Hepatocyte (in vitro differentiated cells): ENCODE measurements around the gene AK2.

Source experiments
- EZH2 ChIP-seq: fragments of 200-600 bp; sonication (generic); IDR thresholded peaks from 2 replicates; pipeline ENCODE4 v1.6.1; 2016; ENCODE audit warnings: antibody characterized with exemption, mild to moderate bottlenecking, borderline replicate concordance
- TF ChIP-seq, protein P1 (sequence below): fragments of 200-600 bp; sonication (generic); IDR thresholded peaks from 2 replicates; pipeline ENCODE4 v1.5.1; 2016; ENCODE audit warnings: antibody characterized with exemption, mild to moderate bottlenecking; ENCODE audit not compliant: poor library complexity

DNA sequence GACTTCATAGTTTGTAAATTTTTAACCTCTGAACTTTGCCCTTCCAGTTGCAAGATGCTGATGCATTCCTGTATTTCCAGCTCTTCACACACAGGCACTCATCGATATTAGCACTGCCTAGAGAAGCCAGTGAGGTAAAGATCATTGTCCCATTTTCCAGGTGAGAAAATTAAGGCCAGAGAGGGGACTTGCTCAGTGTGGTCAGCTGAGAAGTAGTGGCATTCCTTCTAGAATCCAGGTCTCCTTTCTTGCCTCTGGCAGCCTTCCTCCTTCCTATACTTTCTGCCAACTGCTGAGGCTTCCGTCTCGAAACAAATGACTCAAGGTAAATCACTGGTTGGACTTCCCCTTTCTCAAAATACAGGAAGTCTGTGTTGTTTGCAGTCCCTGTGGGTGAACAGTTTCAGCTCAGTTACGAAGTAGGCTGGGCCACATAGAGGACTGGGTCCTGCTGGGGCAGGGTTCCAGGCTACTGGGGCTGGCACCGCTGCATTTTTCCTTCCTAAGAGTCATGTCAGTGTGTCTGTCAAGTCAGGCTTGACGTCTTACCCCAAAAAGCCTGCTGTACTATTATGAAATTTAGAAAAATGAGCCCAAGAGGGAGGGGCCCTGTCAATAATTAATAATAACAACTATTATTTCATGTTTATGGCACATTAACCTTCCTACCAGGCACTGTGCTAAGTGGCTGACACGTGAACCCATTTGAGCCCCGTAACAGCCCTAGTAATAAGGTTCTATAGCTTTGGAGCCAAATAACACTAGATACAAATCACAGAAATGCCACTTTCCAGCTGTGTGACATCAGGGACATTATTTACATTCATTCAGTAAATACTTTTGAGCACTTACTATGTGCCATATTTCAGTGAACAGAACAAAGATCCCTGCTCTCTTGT is 55.4 kb downstream of the AK2 start:
- TF ChIP-seq, protein P1, sequence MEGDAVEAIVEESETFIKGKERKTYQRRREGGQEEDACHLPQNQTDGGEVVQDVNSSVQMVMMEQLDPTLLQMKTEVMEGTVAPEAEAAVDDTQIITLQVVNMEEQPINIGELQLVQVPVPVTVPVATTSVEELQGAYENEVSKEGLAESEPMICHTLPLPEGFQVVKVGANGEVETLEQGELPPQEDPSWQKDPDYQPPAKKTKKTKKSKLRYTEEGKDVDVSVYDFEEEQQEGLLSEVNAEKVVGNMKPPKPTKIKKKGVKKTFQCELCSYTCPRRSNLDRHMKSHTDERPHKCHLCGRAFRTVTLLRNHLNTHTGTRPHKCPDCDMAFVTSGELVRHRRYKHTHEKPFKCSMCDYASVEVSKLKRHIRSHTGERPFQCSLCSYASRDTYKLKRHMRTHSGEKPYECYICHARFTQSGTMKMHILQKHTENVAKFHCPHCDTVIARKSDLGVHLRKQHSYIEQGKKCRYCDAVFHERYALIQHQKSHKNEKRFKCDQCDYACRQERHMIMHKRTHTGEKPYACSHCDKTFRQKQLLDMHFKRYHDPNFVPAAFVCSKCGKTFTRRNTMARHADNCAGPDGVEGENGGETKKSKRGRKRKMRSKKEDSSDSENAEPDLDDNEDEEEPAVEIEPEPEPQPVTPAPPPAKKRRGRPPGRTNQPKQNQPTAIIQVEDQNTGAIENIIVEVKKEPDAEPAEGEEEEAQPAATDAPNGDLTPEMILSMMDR: no peak
- no peak for TF ChIP-seq EZH2
